ENCODE results near the gene IER3. TPM values are rescaled to one million over a fixed set of nuclear protein-coding genes. Genes with fewer than 3 reads are reported as not detected.
"Not testable (repeated sequence)": the region's sequence is repeated elsewhere in the genome, so short reads cannot be mapped to it uniquely, and the experiment has no call there.

The IER3 gene
- total RNA-seq, 5 donors from 2014 or later (not counting 1 experiment from before 2014, with no cell fraction given) = 8.9 to 30.8 (median 12.4) TPM

DNA sequence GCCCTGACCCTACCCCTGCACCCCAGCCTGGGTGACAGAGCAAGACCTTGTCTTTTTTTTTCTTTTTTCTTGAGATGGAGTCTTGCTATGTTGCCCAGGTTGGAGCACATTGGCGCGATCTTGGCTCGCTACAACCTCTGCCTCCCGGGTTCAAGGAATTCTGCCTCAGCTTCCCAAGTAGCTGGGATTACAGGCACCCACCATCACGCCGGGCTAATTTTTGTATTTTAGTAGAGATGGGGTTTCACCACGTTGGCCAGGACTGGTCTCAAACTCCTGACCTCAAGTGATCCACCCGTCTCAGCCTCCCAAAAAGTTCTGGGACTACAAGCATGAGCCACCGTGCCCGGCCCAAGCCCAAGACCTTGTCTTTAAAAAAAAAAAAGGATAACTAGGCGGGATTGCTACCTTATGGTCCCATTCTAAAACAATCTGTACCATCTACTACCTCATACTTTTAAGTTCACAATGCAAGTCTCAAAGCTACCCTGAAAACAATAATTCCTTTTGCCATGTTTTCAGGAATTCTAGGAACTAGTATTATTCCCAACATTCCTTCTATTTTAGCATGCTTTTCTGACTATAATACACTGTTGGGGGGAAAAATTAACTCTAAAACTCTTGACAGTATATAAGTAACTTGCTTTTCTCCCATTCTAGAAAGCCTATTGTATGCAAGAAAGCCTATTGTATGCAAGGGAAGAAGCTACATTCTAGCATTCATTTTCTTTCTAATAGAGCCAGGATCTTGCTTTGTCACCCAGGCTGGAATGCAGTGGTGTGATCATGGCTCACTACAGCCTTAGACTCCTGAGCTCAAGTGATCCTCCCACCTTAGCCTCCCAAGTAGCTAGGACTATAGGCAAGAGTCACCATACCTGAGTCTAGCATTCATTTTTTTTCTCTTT, 17.6 kb downstream of the IER3 start:
- H3K36me3 ChIP-seq (ENCODE audit: control insufficient read depth in 2 of 2, extremely low read depth in 1 of 2, insufficient read depth in 1 of 2, low read length in 1 of 2) = peaks cover 9 to 77% of the 10 kb centered on the region in 2 donors
- peak overlapping the region; percentile 76 to 81 for H3K27ac Mint-ChIP-seq
- H3K27ac ChIP-seq (ENCODE audit: low read length) = no peak overlapping the region
- no peak overlapping the region for H3K4me3 ChIP-seq (ENCODE audit: control insufficient read depth in 1 of 2, extremely low read depth in 1 of 2, low read length in 1 of 2)
- peaks cover 48 to 64% (median 56%) of the 10 kb centered on the region in 3 donors for H3K4me1 Mint-ChIP-seq
- H3K4me1 ChIP-seq (ENCODE audit: control insufficient read depth in 1 of 2, extremely low read depth in 1 of 2, insufficient read depth in 2 of 2, low read length in 2 of 2) = peaks cover 10 to 52% of the 10 kb centered on the region in 2 experiments
- ATAC-seq (replicated peaks in 1 of 4) (no peak), DNase-seq (no peak)
- peaks cover 42% of the 10 kb centered on the region for H3K36me3 Mint-ChIP-seq
- no peaks in the 10 kb centered on the region for H3K27me3 Mint-ChIP-seq
- POLR2A ChIA-PET = no interaction called here
- H3K9me3 ChIP-seq = no peaks in the 10 kb centered on the region
- WGBS (ENCODE audit: insufficient coverage) = 94% methylated on average over 3 of the region's 11 CpGs
- H3K9me3 Mint-ChIP-seq = no peaks in the 10 kb centered on the region
- no peak overlapping the region for H3K4me3 Mint-ChIP-seq
- no peaks in the 10 kb centered on the region for H3K27me3 ChIP-seq (replicated peaks in 1 of 2; ENCODE audit: control insufficient read depth in 2 of 2, extremely low read depth in 1 of 2, insufficient read depth in 2 of 2, low read length in 1 of 2)
- CTCF ChIA-PET = interaction anchor here in 1 of 2 donors (0.7 kb wide), 1 partner anchor 361 kb away, joined by 3 read pairs; no protein-coding TSS in a partner anchor

DNA sequence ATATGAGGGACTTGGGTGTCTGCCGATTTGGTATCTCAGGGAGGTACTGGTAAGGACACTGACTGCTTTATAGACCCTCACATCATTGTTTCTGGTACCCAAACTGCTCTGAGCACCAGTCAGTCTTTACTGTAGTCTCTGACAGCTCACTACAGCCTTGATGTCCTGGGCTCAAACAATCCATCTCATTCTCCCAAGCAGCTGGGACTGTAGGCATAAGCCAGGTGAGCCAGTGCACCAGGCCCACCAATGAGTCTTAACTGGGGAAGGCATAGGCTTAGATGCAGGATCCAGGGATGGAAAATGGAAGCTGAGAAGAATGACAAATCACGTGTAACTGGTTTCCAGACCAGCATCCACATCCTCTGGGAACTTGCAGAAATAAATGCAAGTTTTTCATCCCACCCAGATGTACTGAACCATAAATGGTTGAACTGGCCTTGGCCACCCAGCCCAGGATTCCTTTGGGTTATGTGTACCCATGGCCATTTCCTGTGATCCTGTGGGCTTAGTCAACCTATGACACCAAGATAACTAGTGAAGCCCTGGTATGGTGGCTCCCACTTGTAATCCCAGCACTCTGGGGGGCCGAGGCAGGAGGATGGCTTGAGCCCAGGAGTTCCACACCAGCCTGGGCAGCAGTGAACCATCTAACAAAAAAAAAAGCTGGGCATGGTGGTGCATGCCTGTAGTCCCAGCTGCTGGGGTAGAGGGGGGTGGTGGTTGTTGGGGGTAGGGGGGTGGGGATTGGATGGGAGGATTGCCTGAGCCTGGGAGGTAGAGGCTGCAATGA, 18.4 kb downstream of the IER3 start:
- H3K4me3 ChIP-seq (ENCODE audit: control insufficient read depth in 1 of 2, extremely low read depth in 1 of 2, low read length in 1 of 2) = no peak overlapping the region
- POLR2A ChIA-PET = no interaction called here
- WGBS (ENCODE audit: insufficient coverage) = no CpG with 5 or more reads among the region's 3 CpGs
- peaks cover 11 to 50% of the 10 kb centered on the region in 2 experiments for H3K4me1 ChIP-seq (ENCODE audit: control insufficient read depth in 1 of 2, extremely low read depth in 1 of 2, insufficient read depth in 2 of 2, low read length in 2 of 2)
- Mint-ChIP-seq H3K36me3 (peaks cover 44% of the 10 kb centered on the region), H3K27ac (peak overlapping the region; percentile 75 to 76), H3K9me3 (no peaks in the 10 kb centered on the region), H3K4me1 (peaks cover 48 to 62% (median 54%) of the 10 kb centered on the region in 3 donors), H3K27me3 (no peaks in the 10 kb centered on the region), H3K4me3 (no peak overlapping the region)
- H3K9me3 ChIP-seq = no peaks in the 10 kb centered on the region
- ATAC-seq (replicated peaks in 1 of 4) = no peak
- CTCF ChIA-PET = interaction anchor here in 1 of 2 donors (9.1 kb wide), 1 partner anchor 46 kb away, joined by 254 read pairs; no protein-coding TSS in a partner anchor
- DNase-seq = no peak
- peak overlapping the region; percentile 39 for H3K27ac ChIP-seq (ENCODE audit: low read length)
- peaks cover 9 to 77% of the 10 kb centered on the region in 2 donors for H3K36me3 ChIP-seq (ENCODE audit: control insufficient read depth in 2 of 2, extremely low read depth in 1 of 2, insufficient read depth in 1 of 2, low read length in 1 of 2)
- no peaks in the 10 kb centered on the region for H3K27me3 ChIP-seq (replicated peaks in 1 of 2; ENCODE audit: control insufficient read depth in 2 of 2, extremely low read depth in 1 of 2, insufficient read depth in 2 of 2, low read length in 1 of 2)

DNA sequence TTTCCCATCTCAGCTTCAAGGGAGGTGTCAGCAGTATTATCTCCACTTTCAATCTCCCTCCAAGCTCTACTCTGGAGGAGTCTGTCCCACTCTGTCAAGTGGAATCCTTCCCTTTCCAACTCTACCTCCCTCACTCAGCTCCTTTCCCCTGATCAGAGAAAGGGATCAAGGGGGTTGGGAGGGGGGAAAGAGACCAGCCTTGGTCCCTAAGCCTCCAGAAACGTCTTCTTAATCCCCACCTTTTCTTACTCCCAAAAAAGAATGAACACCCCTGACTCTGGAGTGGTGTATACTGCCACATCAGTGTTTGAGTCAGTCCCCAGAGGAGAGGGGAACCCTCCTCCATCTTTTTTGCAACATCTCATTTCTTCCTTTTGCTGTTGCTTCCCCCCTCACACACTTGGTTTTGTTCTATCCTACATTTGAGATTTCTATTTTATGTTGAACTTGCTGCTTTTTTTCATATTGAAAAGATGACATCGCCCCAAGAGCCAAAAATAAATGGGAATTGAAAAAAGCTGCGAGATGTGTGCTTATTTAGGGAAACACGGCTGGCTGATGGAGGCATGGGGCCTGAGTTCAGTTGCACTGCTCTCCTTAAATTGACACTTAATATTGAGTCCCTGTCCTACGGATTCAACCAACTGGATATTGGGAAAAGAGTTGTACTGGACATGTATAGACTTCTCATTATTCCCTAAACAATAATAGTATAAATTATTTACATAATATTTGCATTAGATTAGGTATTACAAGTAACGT, 19.3 kb downstream of the IER3 start:
- DNase-seq (no peak), ATAC-seq (replicated peaks in 1 of 4) (no peak)
- Histone ChIP-seq H3K9me3 (no peaks in the 10 kb centered on the region), H3K36me3 (ENCODE audit: control insufficient read depth in 2 of 2, extremely low read depth in 1 of 2, insufficient read depth in 1 of 2, low read length in 1 of 2) (peaks cover 9 to 72% of the 10 kb centered on the region in 2 donors), H3K4me1 (ENCODE audit: control insufficient read depth in 1 of 2, extremely low read depth in 1 of 2, insufficient read depth in 2 of 2, low read length in 2 of 2) (peaks cover 11 to 42% of the 10 kb centered on the region in 2 experiments), H3K27ac (ENCODE audit: low read length) (peak overlapping the region; percentile 34), H3K4me3 (ENCODE audit: control insufficient read depth in 1 of 2, extremely low read depth in 1 of 2, low read length in 1 of 2) (no peak overlapping the region), H3K27me3 (replicated peaks in 1 of 2; ENCODE audit: control insufficient read depth in 2 of 2, extremely low read depth in 1 of 2, insufficient read depth in 2 of 2, low read length in 1 of 2) (no peaks in the 10 kb centered on the region)
- H3K9me3 Mint-ChIP-seq = no peaks in the 10 kb centered on the region
- H3K27ac Mint-ChIP-seq = peak overlapping the region; percentile 53 to 76
- H3K4me3 Mint-ChIP-seq = peak overlapping the region in 1 of 3 donors; percentile 18
- no CpG with 5 or more reads among the region's 6 CpGs for WGBS (ENCODE audit: insufficient coverage)
- ChIA-PET CTCF (interaction anchor here (0.6 to 9.1 kb wide), 5 partner anchors 8 to 110 kb away, joined by 3 to 254 read pairs (median 3); no protein-coding TSS in a partner anchor), POLR2A (interaction anchor here in 1 of 2 donors (1.0 kb wide), 1 partner anchor 101 kb away, joined by 3 read pairs; no protein-coding TSS in a partner anchor)
- no peaks in the 10 kb centered on the region for H3K27me3 Mint-ChIP-seq
- H3K36me3 Mint-ChIP-seq = peaks cover 37% of the 10 kb centered on the region
- H3K4me1 Mint-ChIP-seq = peaks cover 41 to 54% (median 46%) of the 10 kb centered on the region in 3 donors

DNA sequence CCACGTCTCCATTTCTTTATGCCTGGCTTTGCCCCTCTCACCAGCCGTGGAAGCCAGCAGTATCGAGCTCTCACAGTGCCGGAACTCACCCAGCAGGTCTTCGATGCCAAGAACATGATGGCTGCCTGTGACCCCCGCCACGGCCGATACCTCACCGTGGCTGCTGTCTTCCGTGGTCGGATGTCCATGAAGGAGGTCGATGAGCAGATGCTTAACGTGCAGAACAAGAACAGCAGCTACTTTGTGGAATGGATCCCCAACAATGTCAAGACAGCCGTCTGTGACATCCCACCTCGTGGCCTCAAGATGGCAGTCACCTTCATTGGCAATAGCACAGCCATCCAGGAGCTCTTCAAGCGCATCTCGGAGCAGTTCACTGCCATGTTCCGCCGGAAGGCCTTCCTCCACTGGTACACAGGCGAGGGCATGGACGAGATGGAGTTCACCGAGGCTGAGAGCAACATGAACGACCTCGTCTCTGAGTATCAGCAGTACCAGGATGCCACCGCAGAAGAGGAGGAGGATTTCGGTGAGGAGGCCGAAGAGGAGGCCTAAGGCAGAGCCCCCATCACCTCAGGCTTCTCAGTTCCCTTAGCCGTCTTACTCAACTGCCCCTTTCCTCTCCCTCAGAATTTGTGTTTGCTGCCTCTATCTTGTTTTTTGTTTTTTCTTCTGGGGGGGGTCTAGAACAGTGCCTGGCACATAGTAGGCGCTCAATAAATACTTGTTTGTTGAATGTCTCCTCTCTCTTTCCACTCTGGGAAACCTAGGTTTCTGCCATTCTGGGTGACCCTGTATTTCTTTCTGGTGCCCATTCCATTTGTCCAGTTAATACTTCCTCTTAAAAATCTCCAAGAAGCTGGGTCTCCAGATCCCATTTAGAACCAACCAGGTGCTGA, 20.3 kb downstream of the IER3 start:
- not testable (repeated sequence) for ATAC-seq (replicated peaks in 1 of 4); H3K4me3 ChIP-seq (ENCODE audit: control insufficient read depth in 1 of 2, extremely low read depth in 1 of 2, low read length in 1 of 2); DNase-seq; H3K9me3 Mint-ChIP-seq; H3K9me3 ChIP-seq; H3K27me3 Mint-ChIP-seq; H3K27me3 ChIP-seq (replicated peaks in 1 of 2; ENCODE audit: control insufficient read depth in 2 of 2, extremely low read depth in 1 of 2, insufficient read depth in 2 of 2, low read length in 1 of 2)
- Histone ChIP-seq H3K4me1 (ENCODE audit: control insufficient read depth in 1 of 2, extremely low read depth in 1 of 2, insufficient read depth in 2 of 2, low read length in 2 of 2) (peaks cover 18 to 45% of the 10 kb centered on the region in 2 experiments), H3K36me3 (ENCODE audit: control insufficient read depth in 2 of 2, extremely low read depth in 1 of 2, insufficient read depth in 1 of 2, low read length in 1 of 2) (peaks cover 9 to 62% of the 10 kb centered on the region in 2 donors), H3K27ac (ENCODE audit: low read length) (peak overlapping the region; percentile 34)
- ChIA-PET POLR2A (interaction anchor here in 1 of 2 donors (1.0 kb wide), 1 partner anchor 100 kb away, joined by 3 read pairs; no protein-coding TSS in a partner anchor), CTCF (interaction anchor here (0.6 to 9.1 kb wide), 8 partner anchors 9 to 363 kb away, joined by 3 to 254 read pairs (median 3); partner anchors contain the start of gene DHX16 (in 1 of the 2))
- Mint-ChIP-seq H3K36me3 (peaks cover 35% of the 10 kb centered on the region), H3K4me3 (peak overlapping the region in 2 of 3 donors; percentile 17 to 23), H3K4me1 (peaks cover 48 to 60% (median 52%) of the 10 kb centered on the region in 3 donors), H3K27ac (peak overlapping the region; percentile 63 to 89)
- 72% methylated on average over 18 of the region's 29 CpGs for WGBS (ENCODE audit: insufficient coverage)

DNA sequence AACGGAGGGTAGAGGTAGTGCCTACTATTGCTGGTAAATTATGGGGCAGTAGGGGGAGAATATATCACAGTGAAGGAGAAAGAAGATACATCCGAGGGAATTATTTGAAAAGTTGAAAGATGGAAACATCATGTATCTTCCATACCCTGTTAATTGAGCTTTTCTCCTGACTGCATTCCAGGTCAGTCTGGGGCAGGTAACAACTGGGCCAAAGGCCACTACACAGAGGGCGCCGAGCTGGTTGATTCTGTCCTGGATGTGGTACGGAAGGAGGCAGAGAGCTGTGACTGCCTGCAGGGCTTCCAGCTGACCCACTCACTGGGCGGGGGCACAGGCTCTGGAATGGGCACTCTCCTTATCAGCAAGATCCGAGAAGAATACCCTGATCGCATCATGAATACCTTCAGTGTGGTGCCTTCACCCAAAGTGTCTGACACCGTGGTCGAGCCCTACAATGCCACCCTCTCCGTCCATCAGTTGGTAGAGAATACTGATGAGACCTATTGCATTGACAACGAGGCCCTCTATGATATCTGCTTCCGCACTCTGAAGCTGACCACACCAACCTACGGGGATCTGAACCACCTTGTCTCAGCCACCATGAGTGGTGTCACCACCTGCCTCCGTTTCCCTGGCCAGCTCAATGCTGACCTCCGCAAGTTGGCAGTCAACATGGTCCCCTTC, 21.0 kb downstream of the IER3 start:
- not testable (repeated sequence) for H3K27me3 ChIP-seq (replicated peaks in 1 of 2; ENCODE audit: control insufficient read depth in 2 of 2, extremely low read depth in 1 of 2, insufficient read depth in 2 of 2, low read length in 1 of 2); H3K27ac ChIP-seq (ENCODE audit: low read length); ATAC-seq (replicated peaks in 1 of 4); H3K27me3 Mint-ChIP-seq; DNase-seq; H3K9me3 ChIP-seq; H3K4me3 ChIP-seq (ENCODE audit: control insufficient read depth in 1 of 2, extremely low read depth in 1 of 2, low read length in 1 of 2); H3K9me3 Mint-ChIP-seq
- peaks cover 48 to 66% (median 60%) of the 10 kb centered on the region in 3 donors for H3K4me1 Mint-ChIP-seq
- H3K36me3 Mint-ChIP-seq = peaks cover 35% of the 10 kb centered on the region
- ChIA-PET CTCF (interaction anchor here (0.5 to 9.1 kb wide), 14 partner anchors 7 to 490 kb away, joined by 3 to 254 read pairs (median 4); partner anchors contain the start of gene DHX16 (in 1 of the 2)), POLR2A (interaction anchor here in 1 of 2 donors (3.6 kb wide), 1 partner anchor 44 kb away, joined by 11 read pairs; no protein-coding TSS in a partner anchor)
- H3K27ac Mint-ChIP-seq = peak overlapping the region; percentile 88 to 95
- H3K4me1 ChIP-seq (ENCODE audit: control insufficient read depth in 1 of 2, extremely low read depth in 1 of 2, insufficient read depth in 2 of 2, low read length in 2 of 2) = peaks cover 20 to 46% of the 10 kb centered on the region in 2 experiments
- H3K4me3 Mint-ChIP-seq = peak overlapping the region; percentile 95 to 99 (median 99)
- H3K36me3 ChIP-seq (ENCODE audit: control insufficient read depth in 2 of 2, extremely low read depth in 1 of 2, insufficient read depth in 1 of 2, low read length in 1 of 2) = peaks cover 9 to 58% of the 10 kb centered on the region in 2 donors
- 77% methylated on average over 9 of the region's 16 CpGs for WGBS (ENCODE audit: insufficient coverage)
